Measurements from ENCODE around the gene GPD2.
"Not testable (repeated sequence)": the region's sequence is repeated elsewhere in the genome, so short reads cannot be mapped to it uniquely, and the experiment has no call there.

The GPD2 gene

DNA sequence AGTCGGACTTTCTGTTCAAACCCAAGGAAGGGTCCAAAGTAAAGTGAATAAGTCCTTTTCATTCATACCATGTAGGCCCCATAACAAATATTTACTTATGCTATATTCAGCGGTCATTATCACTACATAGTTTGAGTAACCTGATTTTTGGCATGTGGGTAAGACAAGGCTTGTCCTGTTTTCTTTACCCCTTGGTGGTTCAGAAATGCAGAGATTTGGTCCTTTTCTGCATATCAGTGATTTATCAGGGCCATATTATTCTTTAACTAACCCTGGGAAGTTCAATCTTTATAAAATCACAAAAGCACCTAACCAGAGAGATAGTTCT is 157.4 kb downstream of the GPD2 start:
- TF ChIP-seq, protein P1, sequence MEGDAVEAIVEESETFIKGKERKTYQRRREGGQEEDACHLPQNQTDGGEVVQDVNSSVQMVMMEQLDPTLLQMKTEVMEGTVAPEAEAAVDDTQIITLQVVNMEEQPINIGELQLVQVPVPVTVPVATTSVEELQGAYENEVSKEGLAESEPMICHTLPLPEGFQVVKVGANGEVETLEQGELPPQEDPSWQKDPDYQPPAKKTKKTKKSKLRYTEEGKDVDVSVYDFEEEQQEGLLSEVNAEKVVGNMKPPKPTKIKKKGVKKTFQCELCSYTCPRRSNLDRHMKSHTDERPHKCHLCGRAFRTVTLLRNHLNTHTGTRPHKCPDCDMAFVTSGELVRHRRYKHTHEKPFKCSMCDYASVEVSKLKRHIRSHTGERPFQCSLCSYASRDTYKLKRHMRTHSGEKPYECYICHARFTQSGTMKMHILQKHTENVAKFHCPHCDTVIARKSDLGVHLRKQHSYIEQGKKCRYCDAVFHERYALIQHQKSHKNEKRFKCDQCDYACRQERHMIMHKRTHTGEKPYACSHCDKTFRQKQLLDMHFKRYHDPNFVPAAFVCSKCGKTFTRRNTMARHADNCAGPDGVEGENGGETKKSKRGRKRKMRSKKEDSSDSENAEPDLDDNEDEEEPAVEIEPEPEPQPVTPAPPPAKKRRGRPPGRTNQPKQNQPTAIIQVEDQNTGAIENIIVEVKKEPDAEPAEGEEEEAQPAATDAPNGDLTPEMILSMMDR (IDR thresholded peaks at IDR 0.05; ENCODE audit: borderline replicate concordance, control extremely low read depth, extremely low read depth, insufficient read depth, missing control alignments): no peak
- DNase-seq (ENCODE audit: low spot score): no peak
- in situ Hi-C loops (cut with MboI; ENCODE audit: low sequenced_read_pairs, unreplicated experiment): loop anchor here (25.0 kb wide), 1 partner anchor 594 kb away; no protein-coding TSS in a partner anchor

DNA sequence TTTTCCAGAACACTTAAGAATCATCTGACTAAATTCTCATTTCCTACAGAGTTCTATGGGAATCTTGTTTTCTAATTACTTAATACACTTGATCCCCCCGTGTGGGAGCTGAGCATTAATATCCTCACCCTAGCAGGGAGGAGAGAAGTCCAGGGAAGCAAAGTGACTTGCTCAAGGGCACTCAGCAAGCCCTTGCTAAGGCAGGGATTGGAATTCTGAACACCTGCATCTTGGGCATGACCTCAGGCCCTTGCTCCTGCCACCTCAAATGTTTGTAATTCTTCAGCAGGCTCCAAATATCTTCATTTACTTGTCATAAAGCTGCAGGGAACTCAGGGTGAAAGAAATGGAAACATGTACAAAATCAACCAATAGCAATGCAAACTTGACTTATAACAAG is 162.4 kb downstream of the GPD2 start:
- in situ Hi-C loops (cut with MboI; ENCODE audit: low sequenced_read_pairs, unreplicated experiment): loop anchor here (25.0 kb wide), 1 partner anchor 589 kb away; no protein-coding TSS in a partner anchor
- no peak for DNase-seq (ENCODE audit: low spot score)
- TF ChIP-seq, protein P1 (IDR thresholded peaks at IDR 0.05; ENCODE audit: borderline replicate concordance, control extremely low read depth, extremely low read depth, insufficient read depth, missing control alignments): no peak

DNA sequence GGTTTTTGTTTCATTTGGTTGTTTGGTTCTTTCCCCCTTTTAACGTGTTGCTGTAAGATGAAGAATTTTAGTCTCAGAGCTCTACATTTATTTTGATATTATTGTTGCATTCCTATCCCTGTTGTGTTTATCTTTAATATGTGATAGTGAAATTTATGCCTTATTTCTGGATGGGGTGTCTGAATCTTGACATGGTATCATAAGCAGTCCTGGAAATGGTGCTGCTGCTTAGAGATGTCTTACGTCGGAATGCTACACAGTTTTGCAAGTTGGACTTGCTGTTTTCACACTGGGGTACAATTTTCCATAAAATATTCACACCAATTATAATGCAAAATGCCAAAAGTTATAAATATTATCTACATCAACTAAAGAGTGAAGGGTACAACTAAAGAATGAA is 164.0 kb downstream of the GPD2 start:
- in situ Hi-C loops (cut with MboI; ENCODE audit: low sequenced_read_pairs, unreplicated experiment): no loop called here
- TF ChIP-seq, protein P1 (IDR thresholded peaks at IDR 0.05; ENCODE audit: borderline replicate concordance, control extremely low read depth, extremely low read depth, insufficient read depth, missing control alignments): no peak
- DNase-seq (ENCODE audit: low spot score): no peak

DNA sequence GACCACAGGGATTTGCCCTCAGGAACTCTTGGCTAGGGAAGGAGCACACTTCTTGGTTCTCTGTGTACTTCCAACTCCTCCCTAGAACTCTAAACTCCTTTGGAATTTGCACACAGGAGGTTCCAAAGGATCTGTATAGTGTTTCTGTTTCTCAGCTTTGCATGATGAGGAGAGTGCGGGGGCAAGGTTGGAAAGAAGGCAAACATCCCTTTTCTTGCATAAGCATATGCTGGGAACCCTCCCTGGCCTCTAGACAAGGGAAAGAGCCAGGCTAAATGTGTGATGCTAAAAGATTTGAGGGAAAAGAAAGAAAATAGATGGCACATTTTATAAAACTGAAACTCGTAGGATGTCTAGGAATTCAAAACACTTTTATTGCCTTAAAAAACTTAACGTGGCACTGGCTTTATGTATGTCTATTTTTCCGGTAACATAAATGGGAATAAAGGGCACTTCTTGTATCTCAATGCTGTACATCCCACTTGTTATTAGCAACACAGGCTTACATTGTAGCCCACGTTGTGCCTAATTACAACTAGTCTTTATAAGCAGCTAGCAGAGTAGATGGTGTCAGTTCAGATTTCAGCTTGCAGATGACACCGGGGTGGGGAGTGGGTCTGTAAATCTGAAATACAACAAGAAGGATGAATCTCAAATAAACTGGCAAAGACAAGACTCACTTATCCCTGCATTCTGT is 165.8 kb downstream of the GPD2 start:
- in situ Hi-C loops (cut with MboI; ENCODE audit: low sequenced_read_pairs, unreplicated experiment): no loop called here
- TF ChIP-seq, protein P1 (IDR thresholded peaks at IDR 0.05; ENCODE audit: borderline replicate concordance, control extremely low read depth, extremely low read depth, insufficient read depth, missing control alignments): peak; percentile 1
- DNase-seq (ENCODE audit: low spot score): no peak

DNA sequence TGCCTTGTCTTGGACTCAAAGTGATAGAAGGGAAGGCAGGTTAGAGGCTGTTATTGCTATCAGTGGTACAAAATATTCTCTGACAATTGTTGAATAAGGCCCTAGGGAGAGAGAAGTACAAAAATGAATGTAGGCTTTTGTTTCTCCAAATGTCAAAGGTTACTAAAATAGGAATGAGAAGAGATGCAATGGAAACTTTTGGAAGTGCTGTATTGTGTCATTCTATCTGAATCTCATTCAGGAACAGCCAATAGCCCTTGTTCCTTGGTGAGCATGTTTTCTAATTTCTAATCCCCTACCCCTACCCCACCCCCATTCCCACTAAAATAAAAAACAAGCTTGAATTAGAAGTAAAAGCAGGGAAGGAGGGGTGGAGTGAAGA is 166.4 kb downstream of the GPD2 start:
- DNase-seq (ENCODE audit: low spot score): no peak
- in situ Hi-C loops (cut with MboI; ENCODE audit: low sequenced_read_pairs, unreplicated experiment): no loop called here
- TF ChIP-seq, protein P1 (IDR thresholded peaks at IDR 0.05; ENCODE audit: borderline replicate concordance, control extremely low read depth, extremely low read depth, insufficient read depth, missing control alignments): no peak

DNA sequence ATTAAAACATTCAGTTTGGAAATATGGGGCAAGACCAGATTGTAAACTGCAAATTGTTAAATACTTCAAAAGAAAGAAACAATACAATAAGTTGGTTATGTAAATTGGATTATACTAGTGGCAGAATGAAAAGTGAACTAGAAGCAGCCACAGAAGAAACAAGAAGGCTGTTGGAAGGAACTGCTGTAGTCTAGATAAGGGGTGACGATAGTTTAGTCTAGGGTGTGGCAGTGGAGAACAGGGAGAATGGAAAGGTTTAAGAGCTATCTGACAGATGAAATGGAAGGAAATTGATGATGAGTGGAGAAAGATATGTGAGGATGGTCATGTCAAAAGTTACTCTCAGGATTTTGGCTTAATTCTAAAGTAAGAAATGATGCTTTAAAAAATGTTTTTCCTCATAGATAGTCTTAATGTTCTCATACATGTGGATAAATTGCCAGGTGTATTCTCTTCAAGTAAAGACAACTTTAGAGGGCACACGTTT is 179.7 kb downstream of the GPD2 start:
- TF ChIP-seq, protein P1 (IDR thresholded peaks at IDR 0.05; ENCODE audit: borderline replicate concordance, control extremely low read depth, extremely low read depth, insufficient read depth, missing control alignments): no peak
- in situ Hi-C loops (cut with MboI; ENCODE audit: low sequenced_read_pairs, unreplicated experiment): no loop called here
- no peak for DNase-seq (ENCODE audit: low spot score)

DNA sequence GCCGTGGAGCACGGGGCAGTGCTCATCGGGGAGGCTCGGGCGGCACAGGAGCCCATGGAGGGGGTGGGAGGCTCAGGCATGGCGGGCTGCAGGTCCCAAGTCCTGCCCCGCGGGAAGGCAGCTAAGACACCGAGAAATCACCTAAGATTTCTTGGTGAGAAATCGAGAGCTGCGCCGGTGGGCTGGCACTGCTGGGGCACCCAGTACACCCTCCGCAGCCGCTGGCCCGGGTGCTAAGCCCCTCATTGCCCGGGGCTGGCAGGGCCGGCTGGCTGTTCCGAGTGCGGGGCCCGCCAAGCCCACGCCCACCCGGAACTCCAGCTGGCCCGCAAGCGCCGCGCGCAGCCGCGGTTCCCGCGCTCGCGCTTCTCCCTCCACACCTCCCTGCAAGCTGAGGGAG is 181.9 kb downstream of the GPD2 start:
- in situ Hi-C loops (cut with MboI; ENCODE audit: low sequenced_read_pairs, unreplicated experiment); DNase-seq (ENCODE audit: low spot score): not testable (repeated sequence)

Measured in GM13976 (cell line).